Left lung (tissue), 10 donors: Measurements from ENCODE around the gene PSMG1. TPM values are rescaled to one million over a fixed set of nuclear protein-coding genes. Genes with fewer than 3 reads are reported as not detected.
A peak's percentile ranks its signal among the peaks of the same experiment; 100 is the strongest.

Experiments
- ATAC-seq: fragments of 200-7000 bp; cut with Tn5 transposase; one replicate; pipeline ENCODE4 v1.9.1; 2020; ENCODE audit warnings: moderate library complexity
- DNase-seq, 4 donors: peaks; one replicate each; pipeline ENCODE4 v3.0.0-alpha.2; 2013 to 2020
- H3K27ac ChIP-seq, 2 donors: fragments of 200-600 bp; sonication (generic) in 1 of 2; one replicate each; pipeline versions ENCODE4 v1.5.0 to v1.8.0; 2020 to 2021
- H3K27me3 ChIP-seq, 2 donors: fragments of 200-600 bp; sonication (generic) in 1 of 2; one replicate each; pipeline versions ENCODE4 v1.5.0 to v1.8.0; 2020 to 2021
- H3K36me3 ChIP-seq, 2 donors: fragments of 200-600 bp; sonication (generic) in 1 of 2; one replicate each; pipeline versions ENCODE4 v1.5.0 to v1.8.0; 2020 to 2021
- H3K4me1 ChIP-seq, 2 donors: fragments of 200-600 bp; one replicate each; pipeline ENCODE4 v1.8.0; 2021
- H3K4me3 ChIP-seq, 2 donors: fragments of 200-600 bp; sonication (generic) in 1 of 2; one replicate each; pipeline versions ENCODE4 v1.5.0 to v1.8.0; 2020 to 2021; ENCODE audit warnings: mild to moderate bottlenecking in 1 of 2
- H3K9me3 ChIP-seq, 2 donors: fragments of 200-600 bp; sonication (generic) in 1 of 2; one replicate each; pipeline versions ENCODE4 v1.5.0 to v1.8.0; 2020 to 2021
- CTCF ChIP-seq, 2 donors: fragments of 200-600 bp; sonication (generic) in 1 of 2; IDR thresholded peaks; one replicate each; pipeline versions ENCODE4 v1.5.0 to v1.8.0; 2021; ENCODE audit warnings: antibody characterized with exemption in 2 of 2
- intact Hi-C, 2 donors: fragments of 100-400 bp; cut with DNase I; formaldehyde crosslinking; loops; one replicate each; pipeline versions ENCODE4 v1.11.2 to v1.14.2; 2022
- polyA plus RNA-seq, 6 donors: library from polyadenylated mRNA; unstranded; fragments of 120-200 nt; gene quantifications; one replicate each; pipeline ENCODE4 v1.2.1, GENCODE V29; 2013; ENCODE audit not compliant: insufficient read length in 6 of 6
- total RNA-seq, 2 donors: library from RNA; stranded (reverse); fragmentation: NEBNext Ultra II Directional; extraction: Animal tissue kit (Norgen Biotek cat#: 25700); gene quantifications; one replicate each; pipeline ENCODE4 v1.2.1, GENCODE V29; 2021
- donor health status: DM: no; HTN: yes; CAD: no.
- donor health status: DM: no; HTN: no; CAD: no.

The PSMG1 gene
- total and polyA plus RNA-seq, 8 donors: 32.0 to 41.3 (median 35.3) TPM

GRCh38 chr21:39204134-39204533 is 20.9 kb upstream of the PSMG1 start:
- intact Hi-C loops: no loop called here

DNA sequence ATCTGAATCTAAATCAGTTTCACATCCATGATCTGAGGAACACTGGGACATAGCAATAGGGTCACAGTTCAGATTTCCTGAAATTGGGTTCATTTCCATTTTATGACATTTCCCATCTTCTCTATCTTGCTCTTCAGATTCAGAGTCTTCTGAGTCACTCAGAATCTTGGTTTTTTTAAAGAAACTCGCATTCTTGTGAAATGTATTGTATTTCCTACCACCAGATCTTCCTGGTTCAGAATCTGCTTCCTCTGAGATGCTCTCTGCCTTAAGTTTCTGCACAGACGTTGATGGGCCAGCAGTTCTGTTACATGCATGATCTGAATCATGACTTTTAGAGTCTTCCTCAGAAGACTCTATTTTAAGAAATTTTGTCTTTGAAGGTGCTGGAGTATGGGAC is 15.5 kb upstream of the PSMG1 start:
- no peak for ATAC-seq
- no peak for DNase-seq
- peaks cover 0 to 88% of the 10 kb centered on the region in 2 donors for H3K36me3 ChIP-seq
- H3K4me3 ChIP-seq: no peak overlapping the region
- H3K27me3 ChIP-seq: no peaks in the 10 kb centered on the region
- H3K9me3 ChIP-seq: no peaks in the 10 kb centered on the region
- intact Hi-C loops: no loop called here
- no peak for TF ChIP-seq CTCF (IDR thresholded peaks at IDR 0.05)
- no peaks in the 10 kb centered on the region for H3K4me1 ChIP-seq
- no peak overlapping the region for H3K27ac ChIP-seq

More at GRCh38 chr21:39204134-39204533, 20.9 kb upstream of the PSMG1 start:
- Histone ChIP-seq H3K27me3 (no peaks in the 10 kb centered on the region), H3K4me3 (no peak overlapping the region), H3K27ac (no peak overlapping the region), H3K9me3 (no peaks in the 10 kb centered on the region), H3K36me3 (peaks cover 0 to 78% of the 10 kb centered on the region in 2 donors), H3K4me1 (no peaks in the 10 kb centered on the region)
- DNase-seq: no peak
- TF ChIP-seq CTCF (IDR thresholded peaks at IDR 0.05): peak in 1 of 2 donors; percentile 20
- no peak for ATAC-seq

DNA sequence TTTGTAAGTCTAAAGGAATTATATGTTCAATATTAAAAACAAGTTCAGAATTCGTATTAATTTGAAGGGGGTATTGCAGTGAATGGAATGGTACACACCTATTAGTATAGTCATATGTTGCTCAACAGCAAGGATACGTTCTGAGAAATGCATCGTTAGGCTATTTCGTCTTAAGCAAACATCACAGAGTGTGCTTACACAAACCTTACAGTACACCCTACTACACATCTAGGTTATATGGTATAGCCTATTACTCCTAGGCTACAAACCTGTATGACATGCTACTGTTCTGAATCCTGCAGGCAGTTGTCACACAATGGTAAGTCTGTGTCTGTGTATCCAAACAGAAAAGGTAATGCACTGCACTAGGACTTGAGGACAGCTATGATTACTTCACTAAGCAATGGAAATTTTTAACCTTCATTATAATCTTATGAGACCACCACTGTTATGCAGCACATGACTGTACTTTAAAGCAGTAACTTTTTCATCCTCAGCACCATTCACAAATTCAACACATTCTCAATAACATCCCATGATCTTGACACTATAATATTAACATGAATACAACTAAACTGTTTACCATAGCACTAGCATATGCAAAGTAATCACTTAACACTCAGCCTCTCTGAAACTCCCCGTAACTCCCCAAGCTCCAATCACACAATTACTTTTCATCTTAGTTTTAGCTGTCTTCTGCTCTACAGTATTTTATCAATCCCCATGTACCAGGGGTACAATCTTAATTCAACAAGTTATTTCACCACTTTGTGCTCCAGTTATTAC is 14.4 kb upstream of the PSMG1 start:
- Histone ChIP-seq H3K9me3 (no peaks in the 10 kb centered on the region), H3K27me3 (no peaks in the 10 kb centered on the region), H3K27ac (no peak overlapping the region), H3K36me3 (peaks cover 0 to 78% of the 10 kb centered on the region in 2 donors), H3K4me3 (no peak overlapping the region), H3K4me1 (no peaks in the 10 kb centered on the region)
- DNase-seq: no peak
- intact Hi-C loops: no loop called here
- TF ChIP-seq CTCF (IDR thresholded peaks at IDR 0.05): no peak
- peak; percentile 87 for ATAC-seq

DNA sequence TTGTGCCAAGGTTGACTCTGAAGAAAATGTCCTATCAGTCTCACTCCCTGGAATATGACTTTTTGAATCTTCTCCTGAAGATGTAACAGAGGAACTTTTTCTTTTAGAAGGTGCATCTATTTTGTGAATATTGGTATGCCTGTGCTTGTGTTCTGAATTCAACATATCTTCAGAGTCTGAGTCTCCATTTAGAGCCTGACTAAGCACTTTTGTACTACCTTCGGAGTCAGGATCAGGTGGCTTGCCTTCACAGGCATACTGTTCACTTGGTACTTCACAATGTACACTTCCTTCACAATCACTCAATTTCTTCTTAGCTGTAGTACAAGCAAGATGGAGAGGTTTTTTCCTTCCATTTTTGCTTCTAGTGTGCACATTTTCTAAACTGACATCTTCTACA is 13.6 kb upstream of the PSMG1 start:
- no peak overlapping the region for H3K4me3 ChIP-seq
- intact Hi-C loops: no loop called here
- DNase-seq (no peak), ATAC-seq (peak; percentile 18)
- peaks cover 0 to 70% of the 10 kb centered on the region in 2 donors for H3K36me3 ChIP-seq
- H3K9me3 ChIP-seq: no peaks in the 10 kb centered on the region
- no peak for TF ChIP-seq CTCF (IDR thresholded peaks at IDR 0.05)
- no peaks in the 10 kb centered on the region for H3K27me3 ChIP-seq
- H3K27ac ChIP-seq: no peak overlapping the region
- no peaks in the 10 kb centered on the region for H3K4me1 ChIP-seq

DNA sequence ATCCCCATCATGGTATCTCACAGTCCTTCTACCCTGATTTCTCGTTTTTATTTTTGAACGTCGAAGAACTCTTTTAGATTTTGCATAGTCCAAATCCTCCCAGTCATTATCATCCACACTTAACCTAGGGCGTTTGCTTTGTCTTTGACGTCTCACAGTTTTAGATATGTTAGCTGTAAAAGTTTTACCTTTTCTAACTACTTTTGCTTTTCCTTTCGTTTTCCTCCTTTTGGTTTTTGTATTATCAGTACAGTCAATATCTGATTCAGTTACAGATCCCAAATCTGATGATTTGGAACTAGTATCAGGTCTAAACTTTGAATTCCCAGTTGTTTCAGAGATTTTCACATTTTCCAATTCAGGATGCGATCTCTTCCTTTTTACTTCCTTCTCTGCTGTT is 13.1 kb upstream of the PSMG1 start:
- Histone ChIP-seq H3K36me3 (peaks cover 0 to 65% of the 10 kb centered on the region in 2 donors), H3K4me3 (no peak overlapping the region), H3K27ac (no peak overlapping the region), H3K9me3 (no peaks in the 10 kb centered on the region), H3K27me3 (no peaks in the 10 kb centered on the region), H3K4me1 (no peaks in the 10 kb centered on the region)
- no peak for ATAC-seq
- no peak for DNase-seq
- intact Hi-C loops: no loop called here
- no peak for TF ChIP-seq CTCF (IDR thresholded peaks at IDR 0.05)
